Panc1 (cell line): Measurements from ENCODE around the gene LRIG3.

ENCODE experiments used
- POLR2AphosphoS5 ChIP-seq: IDR thresholded peaks from 2 replicates; pipeline ENCODE4 v1.6.1; 2012; ENCODE audit warnings: mild to moderate bottlenecking, low read depth, low read length, moderate library complexity
- TF ChIP-seq, protein P1 (sequence below): fragments of 450-650 bp; IDR thresholded peaks from 2 replicates; pipeline ENCODE4 v1.5.1; 2017; ENCODE audit warnings: mild to moderate bottlenecking
- TF ChIP-seq, protein P2 (sequence below), 2 experiments: IDR thresholded peaks; 2 replicates each; pipeline ENCODE4 v1.6.1; 2011 to 2012; ENCODE audit warnings: low read depth in 2 of 2, control low read depth in 1 of 2, low read length in 1 of 2, mild to moderate bottlenecking in 1 of 2, moderate library complexity in 1 of 2; ENCODE audit not compliant: insufficient read depth in 1 of 2

DNA sequence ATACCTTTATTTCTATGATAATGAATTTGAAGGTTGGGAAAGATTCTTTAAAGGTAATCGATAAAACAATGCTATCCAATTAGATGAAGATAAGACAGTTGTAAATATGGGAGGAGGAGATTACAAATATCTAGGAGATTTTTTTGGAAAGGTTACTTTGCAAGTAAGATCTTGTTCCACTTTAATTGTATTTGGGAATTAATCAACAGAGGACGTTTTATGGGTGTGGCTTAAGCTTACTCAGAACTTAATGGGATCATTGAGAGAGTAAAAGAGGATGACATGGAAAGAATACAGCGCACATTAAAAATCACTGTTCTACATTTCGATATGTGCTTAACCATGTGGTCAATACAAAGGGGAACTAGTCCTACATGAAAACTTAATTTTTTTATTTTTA is 3.5 kb upstream of the LRIG3 start:
- TF ChIP-seq, protein P1, sequence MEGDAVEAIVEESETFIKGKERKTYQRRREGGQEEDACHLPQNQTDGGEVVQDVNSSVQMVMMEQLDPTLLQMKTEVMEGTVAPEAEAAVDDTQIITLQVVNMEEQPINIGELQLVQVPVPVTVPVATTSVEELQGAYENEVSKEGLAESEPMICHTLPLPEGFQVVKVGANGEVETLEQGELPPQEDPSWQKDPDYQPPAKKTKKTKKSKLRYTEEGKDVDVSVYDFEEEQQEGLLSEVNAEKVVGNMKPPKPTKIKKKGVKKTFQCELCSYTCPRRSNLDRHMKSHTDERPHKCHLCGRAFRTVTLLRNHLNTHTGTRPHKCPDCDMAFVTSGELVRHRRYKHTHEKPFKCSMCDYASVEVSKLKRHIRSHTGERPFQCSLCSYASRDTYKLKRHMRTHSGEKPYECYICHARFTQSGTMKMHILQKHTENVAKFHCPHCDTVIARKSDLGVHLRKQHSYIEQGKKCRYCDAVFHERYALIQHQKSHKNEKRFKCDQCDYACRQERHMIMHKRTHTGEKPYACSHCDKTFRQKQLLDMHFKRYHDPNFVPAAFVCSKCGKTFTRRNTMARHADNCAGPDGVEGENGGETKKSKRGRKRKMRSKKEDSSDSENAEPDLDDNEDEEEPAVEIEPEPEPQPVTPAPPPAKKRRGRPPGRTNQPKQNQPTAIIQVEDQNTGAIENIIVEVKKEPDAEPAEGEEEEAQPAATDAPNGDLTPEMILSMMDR, result no peak
- TF ChIP-seq POLR2AphosphoS5, result no peak
- TF ChIP-seq, protein P2, sequence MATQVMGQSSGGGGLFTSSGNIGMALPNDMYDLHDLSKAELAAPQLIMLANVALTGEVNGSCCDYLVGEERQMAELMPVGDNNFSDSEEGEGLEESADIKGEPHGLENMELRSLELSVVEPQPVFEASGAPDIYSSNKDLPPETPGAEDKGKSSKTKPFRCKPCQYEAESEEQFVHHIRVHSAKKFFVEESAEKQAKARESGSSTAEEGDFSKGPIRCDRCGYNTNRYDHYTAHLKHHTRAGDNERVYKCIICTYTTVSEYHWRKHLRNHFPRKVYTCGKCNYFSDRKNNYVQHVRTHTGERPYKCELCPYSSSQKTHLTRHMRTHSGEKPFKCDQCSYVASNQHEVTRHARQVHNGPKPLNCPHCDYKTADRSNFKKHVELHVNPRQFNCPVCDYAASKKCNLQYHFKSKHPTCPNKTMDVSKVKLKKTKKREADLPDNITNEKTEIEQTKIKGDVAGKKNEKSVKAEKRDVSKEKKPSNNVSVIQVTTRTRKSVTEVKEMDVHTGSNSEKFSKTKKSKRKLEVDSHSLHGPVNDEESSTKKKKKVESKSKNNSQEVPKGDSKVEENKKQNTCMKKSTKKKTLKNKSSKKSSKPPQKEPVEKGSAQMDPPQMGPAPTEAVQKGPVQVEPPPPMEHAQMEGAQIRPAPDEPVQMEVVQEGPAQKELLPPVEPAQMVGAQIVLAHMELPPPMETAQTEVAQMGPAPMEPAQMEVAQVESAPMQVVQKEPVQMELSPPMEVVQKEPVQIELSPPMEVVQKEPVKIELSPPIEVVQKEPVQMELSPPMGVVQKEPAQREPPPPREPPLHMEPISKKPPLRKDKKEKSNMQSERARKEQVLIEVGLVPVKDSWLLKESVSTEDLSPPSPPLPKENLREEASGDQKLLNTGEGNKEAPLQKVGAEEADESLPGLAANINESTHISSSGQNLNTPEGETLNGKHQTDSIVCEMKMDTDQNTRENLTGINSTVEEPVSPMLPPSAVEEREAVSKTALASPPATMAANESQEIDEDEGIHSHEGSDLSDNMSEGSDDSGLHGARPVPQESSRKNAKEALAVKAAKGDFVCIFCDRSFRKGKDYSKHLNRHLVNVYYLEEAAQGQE (IDR thresholded peaks at IDR 0.05; ENCODE audit: insufficient read depth in 1 of 2, low read depth in 2 of 2, low read length in 1 of 2), result no peak
